HG02970 (cell line): ENCODE data around the gene CDHR3.
A peak's percentile ranks its signal among the peaks of the same experiment; 100 is the strongest.

Experiments used
- ATAC-seq: cut with Tn5 transposase; IDR thresholded peaks from one replicate; pipeline ENCODE4 v1.9.1; 2021; ENCODE audit warnings: mild to moderate bottlenecking, moderate library complexity, moderate number of reproducible peaks; ENCODE audit not compliant: unreplicated experiment, low FRiP score

Gene CDHR3

DNA sequence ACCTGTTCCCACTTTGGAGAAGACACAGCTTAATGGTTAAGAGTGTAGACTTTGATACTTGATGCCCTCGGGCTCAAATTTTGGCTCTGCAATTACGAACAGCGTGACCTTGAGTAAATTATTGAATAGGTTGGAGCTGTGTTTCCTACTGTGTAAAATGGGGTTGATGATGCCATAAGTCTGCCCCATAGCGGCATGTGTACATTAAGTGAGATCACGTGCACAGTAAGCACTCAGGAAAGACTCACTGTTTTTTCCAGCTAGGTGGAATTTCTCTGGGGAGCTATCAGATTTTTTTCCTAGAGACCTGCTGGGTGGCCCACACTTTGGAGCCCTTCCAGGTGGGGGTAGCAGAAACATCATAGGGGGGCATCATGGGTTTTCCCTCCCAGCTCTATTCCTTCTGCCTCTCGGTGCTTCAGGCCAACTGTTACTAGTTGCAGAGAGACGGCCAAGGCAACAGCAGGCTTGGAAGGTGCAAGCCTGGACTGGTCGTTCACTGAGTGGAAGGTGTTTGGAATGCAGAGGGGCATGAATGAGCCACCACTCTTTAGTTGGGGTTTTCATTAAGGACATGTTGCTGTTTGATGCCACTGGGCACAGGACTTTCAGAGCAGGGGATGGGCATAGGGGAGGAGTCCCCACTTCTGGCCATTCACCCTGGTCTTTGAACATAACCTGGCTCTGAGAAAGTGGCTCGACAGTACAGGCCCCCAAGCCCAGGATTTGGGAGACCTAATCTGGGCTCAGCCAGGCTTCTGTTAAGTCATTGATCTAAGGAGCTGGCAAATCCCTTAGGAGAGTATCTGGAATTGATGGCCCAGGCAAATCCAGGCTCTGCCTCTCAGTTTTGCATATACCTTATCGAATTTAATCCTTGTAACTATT, 85.0 kb downstream of the CDHR3 start:
- no peak for ATAC-seq

DNA sequence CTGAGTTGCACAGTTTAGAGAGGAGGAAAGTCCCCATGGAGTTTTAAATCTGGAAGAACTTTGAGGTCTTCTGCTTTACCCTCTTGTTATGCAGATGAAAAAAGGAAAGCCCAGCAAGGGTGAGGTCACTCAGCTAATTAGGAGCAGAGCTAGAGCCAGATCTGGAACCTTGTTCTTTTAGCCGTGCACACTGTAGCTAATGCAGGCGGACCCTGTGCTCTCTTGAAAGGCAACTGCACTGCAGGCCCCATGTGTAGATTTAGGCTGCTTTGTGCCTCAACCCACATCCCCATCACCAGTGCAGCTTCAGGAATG, 85.6 kb downstream of the CDHR3 start:
- ATAC-seq: no peak

DNA sequence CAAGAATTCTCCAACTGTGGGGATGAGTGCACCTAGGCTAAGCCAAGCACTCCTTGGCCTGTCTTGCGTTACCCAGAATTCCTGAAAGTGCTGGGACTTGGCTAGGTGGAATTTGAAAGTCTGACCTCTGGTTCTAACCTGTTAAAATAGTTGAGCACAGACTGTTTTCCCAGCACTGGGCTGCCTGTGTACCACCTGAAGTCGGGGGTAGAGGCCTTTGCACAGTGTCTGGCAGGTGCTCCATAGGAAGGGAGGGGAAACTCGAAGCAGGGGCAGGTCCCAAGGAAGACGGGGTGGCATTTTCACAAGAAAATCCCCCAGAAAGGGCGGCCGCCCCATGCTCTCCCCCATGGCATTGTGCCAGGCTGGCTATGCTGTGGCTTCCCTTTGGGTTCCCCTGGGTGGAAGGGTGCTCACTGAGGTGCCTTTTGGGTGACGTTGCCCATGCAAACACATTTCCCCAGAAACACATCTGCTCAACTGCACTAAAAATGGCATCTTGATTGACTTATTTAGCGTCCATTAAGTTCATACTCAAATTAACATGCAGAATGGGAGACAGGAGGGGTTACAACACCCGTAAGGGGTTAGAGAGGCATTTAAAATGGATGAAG, 86.2 kb downstream of the CDHR3 start:
- no peak for ATAC-seq

DNA sequence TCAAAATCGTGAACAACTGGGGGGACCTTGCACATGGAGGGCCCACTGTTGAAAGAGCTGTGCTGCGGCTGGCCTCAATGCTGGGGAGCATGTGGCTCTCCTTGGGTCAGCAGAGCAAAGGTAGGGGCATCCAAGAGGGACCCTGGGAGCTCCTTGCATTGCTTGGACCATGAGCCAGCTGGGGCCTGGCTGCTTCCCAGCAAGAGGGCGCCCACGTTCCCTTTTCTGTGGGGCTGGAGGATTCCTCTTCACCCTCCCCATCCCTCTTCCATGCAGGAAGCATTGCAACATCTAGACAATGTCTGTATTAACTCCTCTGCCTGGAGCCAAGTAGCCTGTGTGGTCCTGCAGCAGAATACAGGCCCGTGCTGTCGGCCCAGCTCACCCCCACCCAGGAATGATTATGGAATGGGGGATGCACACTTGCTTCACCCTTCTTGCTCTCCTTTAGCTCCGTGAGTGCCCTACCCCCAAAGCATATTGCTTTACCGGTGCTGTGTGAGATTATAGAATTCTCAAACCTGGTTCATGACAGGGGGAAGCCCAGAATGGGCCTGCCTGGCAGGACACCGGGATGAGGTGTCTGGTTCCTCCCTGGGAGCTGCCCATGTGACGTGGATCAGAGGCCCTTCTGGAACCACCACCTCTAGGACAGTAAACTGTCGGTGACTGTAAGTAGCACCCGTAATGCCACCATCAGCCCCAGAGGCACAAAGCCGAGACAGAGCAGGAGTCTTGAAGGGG, 87.1 kb downstream of the CDHR3 start:
- no peak for ATAC-seq

DNA sequence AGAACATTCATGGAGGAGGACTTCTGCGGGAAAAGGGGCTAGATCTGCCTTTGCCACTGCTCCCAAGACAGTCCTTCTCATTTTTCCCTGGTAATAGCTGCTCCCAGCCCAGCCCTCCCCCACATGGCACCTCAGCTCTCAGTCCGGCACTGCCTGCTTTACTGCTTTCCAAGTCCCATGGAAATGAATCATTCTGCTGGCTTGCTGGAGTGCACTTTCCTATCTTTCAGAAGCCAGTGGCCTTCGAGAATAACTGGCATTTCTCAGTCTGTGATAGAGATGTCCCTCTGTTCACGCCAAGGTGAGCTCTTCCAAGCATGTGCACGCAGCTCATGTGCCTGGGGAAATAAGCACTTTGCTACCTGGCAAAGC, 87.7 kb downstream of the CDHR3 start:
- ATAC-seq: no peak

DNA sequence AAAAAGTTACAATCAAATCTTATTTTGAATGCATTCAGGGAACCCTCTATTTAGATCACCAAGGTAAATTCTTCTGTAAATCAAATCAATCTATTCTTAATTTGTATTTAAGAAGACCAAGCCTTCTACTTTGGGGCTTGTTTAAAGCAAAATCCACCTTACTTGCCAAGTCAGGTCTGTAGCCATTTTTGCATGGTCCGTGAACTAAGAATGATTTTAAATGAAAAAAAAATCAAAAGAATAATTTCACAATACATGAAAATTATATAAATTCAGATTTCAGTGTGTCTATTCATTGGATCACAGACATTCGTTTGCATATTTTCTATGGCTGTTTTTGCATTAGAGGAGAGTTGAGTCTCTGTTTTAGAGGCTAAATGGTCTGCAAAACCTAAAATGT, 89.6 kb downstream of the CDHR3 start:
- ATAC-seq: no peak

DNA sequence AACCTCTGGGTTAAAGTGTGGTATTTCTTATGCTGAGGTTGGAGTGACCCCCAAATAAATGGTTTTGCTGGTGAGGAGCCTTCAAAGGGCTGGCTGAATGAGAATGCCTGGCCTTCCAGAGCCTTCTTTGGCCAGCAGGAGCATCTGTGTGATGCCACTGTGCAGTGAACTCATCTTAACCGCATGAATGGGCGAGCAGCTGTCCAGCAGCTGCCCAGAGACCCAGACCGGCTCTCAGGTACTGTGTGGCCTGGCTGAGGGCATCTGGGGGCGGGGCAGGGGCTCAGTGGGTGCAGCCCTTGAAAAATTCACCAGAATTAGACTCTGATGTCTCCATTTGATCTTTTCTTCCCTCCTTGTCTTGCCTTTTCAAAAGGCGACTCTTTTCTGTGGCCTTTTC, 90.0 kb downstream of the CDHR3 start:
- no peak for ATAC-seq

DNA sequence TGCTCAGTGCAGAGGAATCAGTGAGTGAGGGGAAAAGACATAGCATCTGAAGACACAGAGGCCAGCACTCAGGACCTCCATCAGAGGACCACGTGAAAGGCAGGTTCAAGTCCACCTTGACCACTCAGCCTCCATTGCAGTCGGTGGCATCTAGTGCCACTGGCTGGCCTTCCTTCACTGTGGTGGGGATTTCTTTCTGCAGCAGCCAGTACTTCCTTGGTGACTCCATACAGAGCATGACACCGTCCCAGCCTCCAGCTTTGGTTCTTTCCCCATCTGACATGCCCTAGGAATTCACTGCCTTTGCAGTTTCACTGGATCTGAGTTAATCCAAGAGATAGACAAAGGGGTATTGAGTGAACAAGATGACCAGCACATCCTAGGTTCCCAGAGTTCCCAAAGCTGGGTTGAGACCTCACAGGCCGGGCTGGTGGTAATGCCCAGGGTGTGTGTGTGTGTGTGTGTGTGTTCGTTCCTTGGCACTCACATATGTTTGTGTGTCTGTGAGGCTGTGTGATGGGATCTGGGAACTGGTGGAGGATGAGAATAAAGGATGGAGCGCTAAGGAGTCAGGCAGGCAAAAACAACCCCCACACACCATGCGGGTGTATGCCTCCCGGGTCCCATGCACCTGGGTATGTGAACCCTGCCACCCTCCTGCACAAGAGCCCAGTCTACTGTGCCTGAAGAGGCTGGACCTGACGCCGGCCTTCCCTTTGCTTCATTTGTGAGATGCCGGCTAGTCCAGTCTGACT, 91.3 kb downstream of the CDHR3 start:
- no peak for ATAC-seq

DNA sequence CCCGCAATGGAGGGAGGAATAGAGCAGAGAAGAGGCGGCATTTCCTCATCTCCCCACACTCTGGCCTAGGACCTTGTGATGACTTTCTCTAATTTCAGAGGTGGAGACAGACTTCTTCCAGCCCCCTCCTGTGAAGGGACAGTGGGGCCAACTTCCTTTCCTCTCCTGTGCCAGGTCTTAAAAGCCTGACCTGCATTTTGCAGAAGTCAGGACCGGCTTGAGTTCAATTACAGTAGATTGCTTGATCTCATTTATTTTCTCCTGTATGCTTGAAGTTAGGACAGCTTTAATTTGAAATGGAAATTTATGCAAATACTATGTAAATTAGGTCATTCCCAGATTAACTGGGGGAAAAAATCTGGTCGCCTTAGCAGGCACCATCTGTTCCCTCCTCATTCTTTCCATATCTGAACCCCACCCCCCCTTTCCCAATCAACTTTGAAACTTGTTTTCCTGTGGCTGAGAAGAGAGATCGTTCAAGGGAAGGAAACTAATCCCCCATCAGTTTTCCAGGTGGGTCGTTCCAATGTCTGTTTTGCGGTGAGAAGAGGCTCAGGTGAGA, 92.0 kb downstream of the CDHR3 start:
- ATAC-seq: no peak

DNA sequence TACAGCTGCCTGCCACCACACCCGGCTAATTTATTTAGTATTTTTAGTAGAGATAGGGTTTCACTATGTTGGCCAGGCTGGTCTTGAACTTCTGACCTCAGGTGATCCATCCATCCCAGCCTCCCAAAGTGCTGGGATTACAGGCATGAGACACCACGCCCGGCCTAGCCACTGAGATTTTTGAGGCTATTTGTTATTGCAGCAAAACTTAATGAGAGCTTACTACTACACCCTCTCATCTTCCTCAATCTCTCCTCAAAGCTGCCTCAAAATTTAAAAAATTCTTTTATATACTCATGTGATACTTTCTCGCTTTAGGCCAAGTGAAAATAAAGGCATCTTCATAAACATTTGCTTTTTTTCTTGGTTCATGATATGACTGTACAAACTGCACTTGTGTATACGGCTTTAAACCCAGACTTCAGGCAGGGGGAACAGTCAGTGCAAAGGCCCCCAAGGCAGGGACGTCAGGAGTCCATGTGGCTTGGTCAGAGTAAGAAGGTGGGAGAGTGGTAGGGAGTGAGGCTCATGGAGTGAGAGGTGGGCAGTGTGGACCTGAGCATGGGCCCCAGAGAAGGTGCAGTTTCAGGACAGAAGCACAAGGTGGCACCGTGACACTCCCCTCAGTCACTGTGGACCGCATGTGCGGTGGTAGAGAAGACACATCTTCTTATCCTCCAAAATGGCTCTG, 93.6 kb downstream of the CDHR3 start:
- peak; percentile 54 for ATAC-seq

DNA sequence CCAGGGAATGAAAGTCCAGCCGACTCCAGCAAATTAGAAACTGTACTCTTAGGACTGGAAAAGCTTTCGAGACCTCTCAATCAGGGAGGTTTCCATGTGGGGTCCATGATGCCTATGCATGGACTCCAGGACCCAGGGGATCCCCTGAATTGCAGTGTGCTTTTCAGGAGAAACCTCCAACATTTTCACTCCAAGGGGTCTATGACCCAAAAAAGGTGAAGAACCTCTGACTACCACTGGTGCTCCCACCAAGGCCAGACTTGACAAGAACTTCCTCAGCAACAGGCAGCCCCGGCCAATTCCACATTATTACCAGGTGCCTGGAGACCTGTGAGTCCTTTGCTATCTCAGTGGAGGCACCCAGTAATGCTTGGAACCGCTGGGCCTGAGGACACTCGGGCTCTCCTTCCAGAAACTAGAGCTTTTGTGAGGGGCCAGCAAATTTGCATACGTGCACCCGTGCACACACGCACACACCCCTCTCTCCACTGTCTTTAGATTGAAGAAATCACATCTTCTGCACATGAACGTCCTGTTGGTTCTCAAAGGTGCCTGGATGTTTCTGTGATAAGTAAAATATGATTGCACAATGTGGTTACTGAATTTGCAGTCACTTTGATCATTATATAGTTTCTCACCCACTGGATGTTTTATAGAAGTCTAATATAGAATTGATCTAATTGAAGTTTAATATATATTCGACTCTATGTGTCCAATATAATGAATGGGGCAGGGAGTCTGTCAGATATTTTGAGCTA, 94.3 kb downstream of the CDHR3 start:
- no peak for ATAC-seq

DNA sequence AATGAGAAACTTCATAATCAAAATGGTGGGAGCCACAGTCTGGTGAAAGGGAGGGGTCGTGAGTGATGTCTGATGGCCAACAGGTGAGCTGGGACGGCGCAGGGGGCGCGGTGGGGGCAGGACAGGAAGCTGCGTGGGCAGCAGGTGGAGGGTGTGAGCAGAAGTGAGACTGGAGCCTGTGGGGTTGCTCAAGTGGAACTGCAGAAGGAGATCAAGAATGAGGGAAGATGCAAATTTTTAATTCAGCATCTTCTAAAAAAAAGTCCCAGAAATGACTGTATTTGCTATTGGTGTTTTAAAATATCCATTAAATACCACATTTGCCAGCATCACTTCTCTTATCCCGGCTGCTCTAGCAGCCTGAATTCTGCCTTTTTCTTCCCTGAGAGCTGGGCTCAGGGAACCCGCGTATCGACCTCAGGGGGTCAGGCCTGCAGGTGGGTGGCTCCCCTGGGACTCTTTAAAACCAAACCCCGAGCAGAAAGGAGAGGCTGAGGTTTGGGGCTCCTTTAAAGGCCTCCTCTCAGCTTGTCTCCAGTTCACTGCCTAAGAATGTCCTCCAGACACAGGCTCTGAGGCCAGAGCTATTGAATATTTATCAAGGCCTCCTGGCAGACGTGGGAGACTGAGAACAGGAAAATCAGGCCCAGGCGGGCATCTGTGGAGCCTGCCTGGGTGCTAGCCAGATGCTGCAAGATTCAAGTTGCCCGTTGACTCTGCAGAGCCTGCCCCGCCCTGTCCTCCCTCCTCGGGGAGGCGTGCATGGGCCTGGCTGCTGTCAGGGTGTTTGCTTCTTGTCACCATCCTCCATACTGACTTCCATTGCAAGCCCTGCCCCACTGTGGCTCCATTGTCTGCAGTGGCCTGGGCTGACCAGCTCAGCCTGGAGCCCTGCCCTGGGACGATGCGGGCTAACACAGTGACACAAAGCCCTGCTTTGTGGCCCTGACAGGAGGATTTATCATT, 95.2 kb downstream of the CDHR3 start:
- peak; percentile 60 for ATAC-seq

DNA sequence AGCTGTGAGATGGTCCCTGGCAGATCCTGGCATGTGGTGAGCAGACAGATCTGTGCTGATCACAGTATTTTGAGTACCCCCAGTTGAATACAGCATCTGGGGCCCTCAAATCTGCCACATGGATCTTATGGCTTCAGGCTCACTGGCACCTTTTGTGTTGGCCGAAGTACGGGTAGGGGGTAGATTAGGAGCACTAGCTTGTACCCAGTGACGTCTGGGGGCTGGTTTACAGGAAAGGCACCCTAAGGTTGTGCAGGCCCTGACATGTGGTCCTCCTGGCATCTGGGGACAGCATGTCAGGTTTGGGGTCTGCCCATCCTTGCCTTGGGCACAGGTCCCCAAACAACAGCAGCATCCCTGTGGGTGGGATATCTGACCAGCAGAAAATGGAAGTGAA, 95.9 kb downstream of the CDHR3 start:
- no peak for ATAC-seq

DNA sequence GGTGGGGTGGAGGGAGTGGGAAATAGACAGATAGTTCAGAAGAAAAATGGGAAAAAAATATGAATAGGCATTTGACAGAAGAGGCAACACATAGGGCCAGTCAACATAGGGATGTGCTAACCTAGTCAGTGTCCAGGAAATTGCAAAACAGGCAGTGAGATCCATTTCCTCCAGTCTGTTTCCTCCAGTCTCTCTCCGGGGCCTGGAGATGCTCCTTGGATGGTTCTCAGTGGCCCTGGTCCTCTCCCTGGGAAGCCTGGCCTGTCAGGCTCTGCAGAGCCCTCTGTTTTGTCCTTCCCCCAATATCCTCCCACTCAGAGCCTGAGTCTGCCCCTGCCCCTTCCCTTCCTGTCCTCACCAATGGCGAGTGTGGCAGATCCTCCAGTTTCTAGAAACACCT, 96.5 kb downstream of the CDHR3 start:
- ATAC-seq: no peak

DNA sequence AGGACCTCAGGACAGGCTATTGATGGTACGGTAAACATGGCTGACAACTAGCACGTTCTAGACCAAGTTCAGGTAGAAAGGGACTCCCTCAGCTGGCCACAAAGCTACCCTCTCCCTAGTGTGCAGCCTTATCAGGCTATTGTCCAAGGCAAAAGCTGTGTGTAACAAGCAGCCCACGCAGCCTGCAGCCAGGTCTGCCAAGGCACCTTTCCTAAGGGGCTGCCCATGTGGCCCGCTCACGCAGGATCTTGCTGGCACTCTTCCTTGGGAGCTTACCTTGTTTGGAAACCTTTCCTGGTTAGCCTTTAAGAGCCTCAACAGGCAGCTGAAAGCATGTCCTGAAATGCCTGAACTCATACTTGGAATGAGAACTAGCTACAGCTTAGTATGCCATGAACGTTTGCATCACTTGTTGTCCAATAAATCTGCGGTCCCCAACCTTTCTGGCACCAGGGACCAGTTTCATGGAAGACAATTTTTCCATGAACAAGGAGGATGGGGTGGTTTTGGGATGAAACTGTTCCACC, 97.4 kb downstream of the CDHR3 start:
- ATAC-seq: no peak

DNA sequence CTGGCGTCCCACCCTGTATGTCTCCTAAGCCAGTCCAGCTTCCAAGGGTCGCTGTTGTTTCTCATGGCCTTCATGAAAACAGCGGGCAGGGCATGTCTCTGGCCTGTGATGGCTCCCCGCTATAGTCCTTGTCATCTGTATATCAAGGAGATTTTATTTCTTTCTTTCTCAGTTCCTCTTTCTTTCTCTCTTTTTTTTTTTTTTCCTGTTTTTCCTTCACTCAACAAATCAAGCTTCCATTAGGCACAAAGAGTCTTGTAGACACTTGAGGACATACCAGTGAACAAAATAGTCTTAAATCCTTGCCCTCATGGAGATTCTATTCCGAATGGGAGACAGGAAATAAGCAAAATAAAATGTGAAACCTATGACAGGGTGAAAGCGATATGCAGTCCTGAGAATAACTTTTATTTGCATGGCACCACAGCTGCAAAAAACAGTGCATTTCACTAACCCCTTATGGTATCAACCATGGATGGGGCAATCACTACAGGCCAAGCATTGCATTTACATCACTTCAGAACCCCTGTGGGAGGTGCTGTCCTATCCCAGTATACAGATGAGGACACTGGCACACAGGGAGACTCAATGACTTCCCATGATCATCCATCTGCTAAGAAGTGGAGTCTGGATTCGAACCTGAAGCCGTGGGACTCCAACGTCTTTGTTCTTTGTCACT, 98.4 kb downstream of the CDHR3 start:
- ATAC-seq: no peak

DNA sequence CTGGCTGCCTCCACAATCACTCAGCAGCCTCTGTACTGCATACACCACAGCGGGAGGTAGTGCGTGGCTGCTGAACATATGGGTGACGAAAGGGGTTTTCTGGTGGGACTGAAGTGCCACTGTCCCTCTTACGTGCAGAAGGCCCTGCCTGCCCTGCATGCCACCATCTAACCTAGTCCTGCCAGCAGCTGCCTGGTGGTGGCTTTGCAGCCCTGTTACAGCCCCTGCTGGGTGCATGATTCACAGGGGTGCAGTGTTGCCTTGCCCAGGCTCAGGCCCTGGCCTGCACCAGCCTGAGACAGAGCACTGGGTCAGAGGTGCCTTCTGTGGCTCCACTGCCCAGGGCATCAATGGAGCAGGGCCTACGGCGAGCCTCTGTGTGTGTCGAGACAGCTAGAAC, 98.9 kb downstream of the CDHR3 start:
- ATAC-seq: no peak
